Measurements from ENCODE around the gene GOLM1.

Gene GOLM1

DNA sequence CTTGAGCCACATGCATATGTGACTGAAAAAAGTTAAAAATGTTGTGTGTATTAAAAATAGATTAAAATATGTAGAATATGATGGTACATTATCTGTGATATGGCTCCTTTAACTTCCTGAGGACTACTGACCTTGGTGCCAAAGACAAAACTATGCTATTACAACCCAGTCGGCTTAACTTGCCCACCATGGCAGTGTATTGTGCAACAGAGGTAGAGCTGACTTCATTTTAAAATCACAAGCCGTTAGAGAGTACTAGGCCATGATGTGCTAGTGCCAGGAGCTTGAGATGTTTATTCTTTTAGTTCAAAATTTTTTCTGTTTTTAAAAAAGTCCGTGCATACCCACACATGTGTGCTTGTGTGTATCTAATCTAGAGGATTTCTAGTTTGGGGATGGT, 112.1 kb downstream of the GOLM1 start:
- TF ChIP-seq NFIC (IDR thresholded peaks at IDR 0.05) (no peak), CREB1 (IDR thresholded peaks at IDR 0.05; ENCODE audit: low read depth) (no peak), CEBPB (IDR thresholded peaks at IDR 0.05) (no peak), EGR1 (IDR thresholded peaks at IDR 0.05) (no peak), TEAD4 (IDR thresholded peaks at IDR 0.05) (no peak), ZBTB7A (IDR thresholded peaks at IDR 0.05; ENCODE audit: low read depth) (no peak), EP300 (IDR thresholded peaks at IDR 0.05; ENCODE audit: borderline replicate concordance) (no peak), RAD21 (IDR thresholded peaks at IDR 0.05; ENCODE audit: low read depth) (no peak), TAF1 (IDR thresholded peaks at IDR 0.05; ENCODE audit: low read depth) (no peak), TCF12 (IDR thresholded peaks at IDR 0.05; ENCODE audit: low read depth) (no peak), FOXM1 (IDR thresholded peaks at IDR 0.05; ENCODE audit: borderline replicate concordance, low read depth) (no peak), YY1 (IDR thresholded peaks at IDR 0.05; ENCODE audit: low read depth) (no peak)
- TF ChIP-seq, protein P1, sequence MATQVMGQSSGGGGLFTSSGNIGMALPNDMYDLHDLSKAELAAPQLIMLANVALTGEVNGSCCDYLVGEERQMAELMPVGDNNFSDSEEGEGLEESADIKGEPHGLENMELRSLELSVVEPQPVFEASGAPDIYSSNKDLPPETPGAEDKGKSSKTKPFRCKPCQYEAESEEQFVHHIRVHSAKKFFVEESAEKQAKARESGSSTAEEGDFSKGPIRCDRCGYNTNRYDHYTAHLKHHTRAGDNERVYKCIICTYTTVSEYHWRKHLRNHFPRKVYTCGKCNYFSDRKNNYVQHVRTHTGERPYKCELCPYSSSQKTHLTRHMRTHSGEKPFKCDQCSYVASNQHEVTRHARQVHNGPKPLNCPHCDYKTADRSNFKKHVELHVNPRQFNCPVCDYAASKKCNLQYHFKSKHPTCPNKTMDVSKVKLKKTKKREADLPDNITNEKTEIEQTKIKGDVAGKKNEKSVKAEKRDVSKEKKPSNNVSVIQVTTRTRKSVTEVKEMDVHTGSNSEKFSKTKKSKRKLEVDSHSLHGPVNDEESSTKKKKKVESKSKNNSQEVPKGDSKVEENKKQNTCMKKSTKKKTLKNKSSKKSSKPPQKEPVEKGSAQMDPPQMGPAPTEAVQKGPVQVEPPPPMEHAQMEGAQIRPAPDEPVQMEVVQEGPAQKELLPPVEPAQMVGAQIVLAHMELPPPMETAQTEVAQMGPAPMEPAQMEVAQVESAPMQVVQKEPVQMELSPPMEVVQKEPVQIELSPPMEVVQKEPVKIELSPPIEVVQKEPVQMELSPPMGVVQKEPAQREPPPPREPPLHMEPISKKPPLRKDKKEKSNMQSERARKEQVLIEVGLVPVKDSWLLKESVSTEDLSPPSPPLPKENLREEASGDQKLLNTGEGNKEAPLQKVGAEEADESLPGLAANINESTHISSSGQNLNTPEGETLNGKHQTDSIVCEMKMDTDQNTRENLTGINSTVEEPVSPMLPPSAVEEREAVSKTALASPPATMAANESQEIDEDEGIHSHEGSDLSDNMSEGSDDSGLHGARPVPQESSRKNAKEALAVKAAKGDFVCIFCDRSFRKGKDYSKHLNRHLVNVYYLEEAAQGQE (IDR thresholded peaks at IDR 0.05; ENCODE audit: low read depth) = no peak
- TF ChIP-seq, protein P2, sequence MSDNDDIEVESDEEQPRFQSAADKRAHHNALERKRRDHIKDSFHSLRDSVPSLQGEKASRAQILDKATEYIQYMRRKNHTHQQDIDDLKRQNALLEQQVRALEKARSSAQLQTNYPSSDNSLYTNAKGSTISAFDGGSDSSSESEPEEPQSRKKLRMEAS (IDR thresholded peaks at IDR 0.05) = no peak
- TF ChIP-seq, protein P3, sequence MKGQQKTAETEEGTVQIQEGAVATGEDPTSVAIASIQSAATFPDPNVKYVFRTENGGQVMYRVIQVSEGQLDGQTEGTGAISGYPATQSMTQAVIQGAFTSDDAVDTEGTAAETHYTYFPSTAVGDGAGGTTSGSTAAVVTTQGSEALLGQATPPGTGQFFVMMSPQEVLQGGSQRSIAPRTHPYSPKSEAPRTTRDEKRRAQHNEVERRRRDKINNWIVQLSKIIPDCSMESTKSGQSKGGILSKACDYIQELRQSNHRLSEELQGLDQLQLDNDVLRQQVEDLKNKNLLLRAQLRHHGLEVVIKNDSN (IDR thresholded peaks at IDR 0.05) = no peak

DNA sequence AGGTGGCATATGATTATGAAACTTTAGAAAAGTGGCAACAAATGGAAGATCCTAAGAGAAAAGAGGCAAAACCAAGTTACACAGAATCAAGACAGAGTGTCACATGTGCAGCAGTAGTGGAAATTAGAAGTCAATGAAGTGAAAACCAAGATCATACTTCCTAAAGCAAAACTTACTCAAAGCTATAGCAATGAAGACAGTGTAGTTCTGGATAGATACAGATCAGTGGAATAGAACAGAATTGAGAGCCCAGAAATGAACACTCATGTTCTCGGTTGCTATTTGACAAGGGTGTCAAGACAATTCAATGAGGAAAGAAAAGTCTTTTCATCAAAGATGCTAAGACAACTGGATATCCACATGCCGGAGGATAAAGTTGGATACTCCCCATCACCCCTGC, 114.9 kb downstream of the GOLM1 start:
- TF ChIP-seq EGR1 (IDR thresholded peaks at IDR 0.05) = no peak
- TF ChIP-seq RAD21 (IDR thresholded peaks at IDR 0.05; ENCODE audit: low read depth) = no peak
- no peak for TF ChIP-seq YY1 (IDR thresholded peaks at IDR 0.05; ENCODE audit: low read depth)
- TF ChIP-seq ZBTB7A (IDR thresholded peaks at IDR 0.05; ENCODE audit: low read depth) = no peak
- TF ChIP-seq CREB1 (IDR thresholded peaks at IDR 0.05; ENCODE audit: low read depth) = no peak
- TF ChIP-seq TEAD4 (IDR thresholded peaks at IDR 0.05) = no peak
- TF ChIP-seq FOXM1 (IDR thresholded peaks at IDR 0.05; ENCODE audit: borderline replicate concordance, low read depth) = no peak
- no peak for TF ChIP-seq CEBPB (IDR thresholded peaks at IDR 0.05)
- TF ChIP-seq, protein P2 (IDR thresholded peaks at IDR 0.05) = no peak
- TF ChIP-seq, protein P3 (IDR thresholded peaks at IDR 0.05) = no peak
- no peak for TF ChIP-seq EP300 (IDR thresholded peaks at IDR 0.05; ENCODE audit: borderline replicate concordance)
- no peak for TF ChIP-seq TCF12 (IDR thresholded peaks at IDR 0.05; ENCODE audit: low read depth)
- TF ChIP-seq TAF1 (IDR thresholded peaks at IDR 0.05; ENCODE audit: low read depth) = no peak
- TF ChIP-seq, protein P1 (IDR thresholded peaks at IDR 0.05; ENCODE audit: low read depth) = no peak
- no peak for TF ChIP-seq NFIC (IDR thresholded peaks at IDR 0.05)

DNA sequence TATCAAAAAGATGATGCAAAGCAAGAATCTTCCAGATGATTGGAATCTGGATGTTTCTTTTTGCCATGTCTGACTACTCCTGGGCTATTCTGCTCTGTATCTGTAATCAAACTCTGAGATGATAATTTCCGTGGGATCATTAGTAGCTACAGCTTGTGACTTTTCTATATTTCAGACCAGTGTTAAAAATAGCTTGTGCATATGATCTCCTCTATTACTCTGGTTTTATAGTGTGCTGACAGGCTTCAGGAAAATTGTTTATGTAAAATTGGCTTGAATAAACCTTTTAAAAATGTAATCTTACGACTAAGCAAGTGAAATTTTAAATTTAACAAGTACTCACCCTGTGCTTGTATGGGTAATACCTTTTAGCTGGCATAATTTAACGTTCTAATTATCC, 118.0 kb downstream of the GOLM1 start:
- TF ChIP-seq EGR1 (IDR thresholded peaks at IDR 0.05) (no peak), NFIC (IDR thresholded peaks at IDR 0.05) (no peak), RAD21 (IDR thresholded peaks at IDR 0.05; ENCODE audit: low read depth) (no peak), YY1 (IDR thresholded peaks at IDR 0.05; ENCODE audit: low read depth) (no peak), TEAD4 (IDR thresholded peaks at IDR 0.05) (no peak), FOXM1 (IDR thresholded peaks at IDR 0.05; ENCODE audit: borderline replicate concordance, low read depth) (no peak), TCF12 (IDR thresholded peaks at IDR 0.05; ENCODE audit: low read depth) (no peak), TAF1 (IDR thresholded peaks at IDR 0.05; ENCODE audit: low read depth) (no peak), CEBPB (IDR thresholded peaks at IDR 0.05) (no peak), EP300 (IDR thresholded peaks at IDR 0.05; ENCODE audit: borderline replicate concordance) (no peak), CREB1 (IDR thresholded peaks at IDR 0.05; ENCODE audit: low read depth) (no peak), ZBTB7A (IDR thresholded peaks at IDR 0.05; ENCODE audit: low read depth) (no peak)
- TF ChIP-seq, protein P2 (IDR thresholded peaks at IDR 0.05) = no peak
- TF ChIP-seq, protein P1 (IDR thresholded peaks at IDR 0.05; ENCODE audit: low read depth) = no peak
- TF ChIP-seq, protein P3 (IDR thresholded peaks at IDR 0.05) = no peak

Measured in Ishikawa (cell line).